GM12872 (cell line): Measurements from ENCODE around the gene CHIC2.

ENCODE experiments used
- CTCF ChIP-seq: IDR thresholded peaks from 3 replicates; pipeline ENCODE4 v1.5.1; 2011; ENCODE audit warnings: low read depth, mild to moderate bottlenecking, low read length, moderate library complexity; ENCODE audit not compliant: insufficient read depth

CHIC2 gene

GRCh38 chr4:53981066-53981465 is 83.3 kb downstream of the CHIC2 start:
- TF ChIP-seq CTCF, result no peak

GRCh38 chr4:53974561-53974960 is 89.8 kb downstream of the CHIC2 start:
- TF ChIP-seq CTCF, result no peak

- no peak for TF ChIP-seq CTCF
Measured at GRCh38 chr4:53967986-53968385, 96.4 kb downstream of the CHIC2 start.

GRCh38 chr4:53963781-53964180 is 100.6 kb downstream of the CHIC2 start:
- TF ChIP-seq CTCF, result no peak

- TF ChIP-seq CTCF, result no peak
Measured at GRCh38 chr4:53963336-53963735, 101.1 kb downstream of the CHIC2 start.

- TF ChIP-seq CTCF, result no peak
Measured at GRCh38 chr4:53962516-53963225, 101.7 kb downstream of the CHIC2 start.

GRCh38 chr4:53961351-53961750 is 103.1 kb downstream of the CHIC2 start:
- TF ChIP-seq CTCF, result no peak
